NCI-H82 (cell line): ENCODE measurements around the gene MKRN2OS.

Experiments
- DNase-seq: peaks from one replicate; lab custom pipeline; 2025; lab: John Stamatoyannopoulos, UW

MKRN2OS gene

GRCh38 chr3:12513694-12514446 lies 31.4 kb downstream of the MKRN2OS start:
- DNase-seq = no peak

DNA sequence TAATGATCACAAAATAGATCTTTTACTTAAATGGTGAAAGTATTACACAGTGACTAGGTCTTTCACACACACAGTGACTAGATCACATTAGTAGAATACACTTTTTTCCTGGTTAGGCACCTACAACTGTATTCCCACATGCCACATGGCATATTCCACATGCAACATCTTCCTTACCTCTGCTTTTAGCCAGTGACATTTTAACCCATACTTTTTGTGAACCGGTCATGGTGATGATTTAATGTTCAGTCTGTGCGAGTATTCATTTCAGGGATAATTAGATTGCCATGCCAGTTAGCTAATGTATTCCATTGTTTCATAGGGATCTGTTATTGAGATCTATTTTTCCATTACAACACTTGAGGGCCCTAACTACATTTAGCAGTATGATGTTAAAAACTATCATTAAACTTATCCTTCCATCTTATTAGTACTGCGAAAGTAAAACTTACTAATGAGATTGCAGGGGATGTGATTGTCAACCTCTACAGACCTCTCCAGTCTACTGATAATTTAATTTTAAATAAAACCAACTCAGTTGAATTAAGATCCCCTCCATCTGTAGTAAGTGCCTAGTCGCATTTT lies 32.7 kb downstream of the MKRN2OS start:
- no peak for DNase-seq

DNA sequence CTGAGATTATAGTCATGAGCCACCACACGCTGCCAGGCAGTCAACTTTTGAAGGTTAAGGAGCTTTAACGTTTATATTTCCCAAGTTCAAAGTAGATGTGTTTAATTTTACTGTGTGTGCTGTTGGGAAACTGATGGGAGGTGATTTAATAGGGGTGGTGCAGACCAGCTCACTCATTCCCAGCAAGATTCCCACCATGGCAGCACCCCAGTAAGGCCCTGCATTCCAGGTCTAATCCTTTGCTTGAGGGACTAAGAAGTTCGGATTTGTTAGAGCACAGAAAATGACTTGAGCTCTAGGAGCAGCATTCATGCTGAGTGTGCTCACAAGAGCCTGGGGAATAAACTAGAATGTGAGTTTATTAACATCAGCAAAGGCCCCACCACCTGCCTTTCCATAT lies 35.8 kb downstream of the MKRN2OS start:
- DNase-seq = no peak

DNA sequence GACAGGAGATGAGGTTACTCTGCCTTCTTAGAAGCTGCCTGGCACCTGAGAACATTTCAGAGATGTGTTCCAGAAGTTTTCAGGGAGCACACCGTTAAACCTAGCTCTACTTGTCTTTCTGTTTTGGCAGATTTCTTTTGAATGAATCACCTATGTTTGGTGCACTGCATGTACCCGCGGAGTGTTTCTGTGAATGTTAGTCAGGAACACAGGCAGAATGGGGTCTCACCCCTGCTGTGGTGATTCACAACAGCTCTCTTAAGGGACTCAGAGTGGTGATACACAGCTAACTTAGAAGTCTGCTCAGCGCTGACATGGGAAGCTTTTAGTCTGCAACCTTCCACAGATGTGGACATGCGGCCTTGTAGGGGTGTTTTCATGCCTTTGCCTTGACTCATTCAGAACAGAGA lies 37.0 kb downstream of the MKRN2OS start:
- no peak for DNase-seq

DNA sequence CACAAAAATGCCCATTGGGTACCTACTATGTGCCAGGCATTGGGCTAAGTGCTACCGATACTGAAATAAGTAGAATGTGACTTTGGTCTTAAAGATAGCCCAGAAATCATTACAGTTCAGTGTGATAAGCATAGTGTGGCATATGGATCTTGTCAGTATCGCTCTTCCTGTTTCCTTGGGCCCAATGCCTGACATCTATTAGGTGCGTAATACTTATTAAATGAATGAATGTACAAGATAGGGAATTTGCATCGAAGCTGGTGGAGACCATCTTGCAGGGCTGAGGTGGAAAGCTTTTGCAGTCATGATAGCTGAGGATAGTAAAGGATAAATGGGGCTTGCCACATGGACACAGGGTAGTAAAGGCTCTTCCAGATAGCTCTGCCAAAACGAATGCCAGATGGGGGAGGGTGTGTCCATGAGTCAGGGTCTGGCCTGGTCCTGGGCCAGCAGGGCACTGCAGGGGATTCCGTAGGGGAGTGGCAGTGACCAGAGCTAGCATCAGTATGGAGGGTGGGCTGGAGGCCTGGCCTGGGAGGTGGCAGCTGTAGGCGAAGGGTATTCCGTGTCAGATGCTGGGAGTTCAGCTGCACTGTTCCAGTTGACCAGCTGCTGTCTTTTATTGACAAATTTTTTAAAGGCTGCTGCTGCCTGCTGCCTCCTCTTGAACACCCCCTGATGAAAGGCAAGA lies 37.6 kb downstream of the MKRN2OS start:
- no peak for DNase-seq

- no peak for DNase-seq
Measured at GRCh38 chr3:12506201-12506709, 39.0 kb downstream of the MKRN2OS start.

GRCh38 chr3:12503126-12503957 lies 42.0 kb downstream of the MKRN2OS start:
- DNase-seq = no peak

DNA sequence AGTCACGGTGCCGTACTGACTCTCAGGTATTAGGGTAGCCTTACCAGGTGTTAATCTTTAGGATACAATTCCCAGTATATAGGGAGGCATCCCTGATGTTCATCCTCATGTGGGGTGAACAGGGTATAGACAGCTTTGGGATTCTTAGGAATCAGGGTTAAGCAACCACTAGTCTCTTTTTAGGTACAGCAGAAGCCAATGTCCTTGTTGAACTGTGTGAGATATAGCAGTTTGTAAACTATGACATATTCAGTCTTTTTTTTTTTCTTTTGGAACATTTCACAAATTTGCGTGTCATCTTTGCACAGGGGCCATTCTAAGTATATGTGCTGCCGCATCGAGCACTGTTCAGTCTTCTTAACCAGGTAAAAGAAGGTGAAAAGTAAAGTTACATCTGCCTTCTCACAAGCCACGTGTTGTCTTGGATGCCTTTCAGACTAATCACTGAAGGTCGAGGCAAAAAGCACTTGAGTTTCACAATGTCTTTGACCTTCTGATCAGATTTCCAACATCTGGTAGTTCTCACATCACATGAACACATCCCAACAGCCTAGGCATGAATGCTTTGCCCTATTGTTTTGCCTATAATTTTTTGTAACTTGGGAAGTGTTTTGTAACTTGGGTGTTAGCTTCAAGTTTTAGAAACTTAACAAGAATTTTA lies 43.8 kb downstream of the MKRN2OS start:
- DNase-seq = no peak

DNA sequence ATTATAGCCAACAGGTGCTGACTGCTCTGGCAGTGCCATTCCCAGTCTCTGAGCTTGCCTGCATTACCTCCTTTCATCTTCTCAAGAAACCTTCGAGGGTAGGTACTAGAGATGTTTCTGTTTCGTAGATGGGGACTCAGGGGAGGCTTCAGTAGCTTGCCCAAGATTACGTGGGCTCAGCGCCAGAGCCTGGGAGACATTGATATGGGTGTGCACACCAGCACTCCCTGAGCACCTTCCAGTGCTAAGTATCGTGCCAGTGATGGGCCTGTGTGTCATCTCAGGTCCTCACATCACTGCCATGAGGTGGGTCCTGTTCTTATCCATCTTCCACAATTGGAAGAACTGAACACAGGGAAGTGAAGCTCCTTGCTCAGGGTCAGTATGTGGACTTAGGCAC lies 45.8 kb downstream of the MKRN2OS start:
- DNase-seq = no peak

- DNase-seq = no peak
Measured at GRCh38 chr3:12496453-12496761, 48.9 kb downstream of the MKRN2OS start.

DNA sequence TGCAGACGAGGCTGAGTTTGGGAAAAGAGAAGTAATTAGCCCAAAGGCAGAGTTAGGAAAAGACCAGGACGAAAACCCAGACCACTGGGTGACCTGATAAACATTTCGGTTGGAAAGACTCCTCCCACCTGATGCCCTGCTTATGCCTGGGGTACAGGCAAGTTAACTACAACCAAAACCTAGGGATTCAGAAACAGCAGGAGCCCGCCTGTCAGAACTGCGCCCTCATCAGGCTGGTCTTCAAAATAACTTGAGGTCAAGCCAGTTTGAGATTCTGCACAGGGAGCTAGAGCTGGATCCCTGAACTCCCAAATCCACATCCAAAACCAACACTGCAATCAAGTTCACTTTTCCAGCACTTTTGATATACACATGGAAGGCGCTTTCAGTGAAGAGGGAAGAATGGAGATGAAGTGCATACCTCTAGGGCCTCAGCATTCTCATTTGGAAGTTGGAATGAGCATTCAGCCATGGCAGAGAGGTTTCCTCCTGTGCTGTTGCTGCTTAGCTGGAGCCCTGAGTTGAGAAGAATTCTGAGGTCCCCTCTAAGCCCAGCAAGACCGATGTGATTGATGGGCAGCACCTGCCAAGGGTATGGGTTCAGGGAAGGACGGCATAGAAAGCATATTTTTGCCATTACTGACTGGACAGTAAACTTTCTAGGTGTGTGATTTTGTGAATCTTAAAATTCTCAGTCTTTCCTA lies 49.4 kb downstream of the MKRN2OS start:
- DNase-seq = peak; percentile 10

GRCh38 chr3:12490547-12490946 lies 54.8 kb downstream of the MKRN2OS start:
- no peak for DNase-seq

- no peak for DNase-seq
Measured at GRCh38 chr3:12489832-12490231, 55.5 kb downstream of the MKRN2OS start.
